Measurements from ENCODE around the gene TCF12. TPM values are rescaled to one million over a fixed set of nuclear protein-coding genes. Genes with fewer than 3 reads are reported as not detected.
A peak's percentile ranks its signal among the peaks of the same experiment; 100 is the strongest.

The TCF12 gene
- polyA plus RNA-seq, 3 donors, result 15.8 to 52.5 (median 27.6) TPM

GRCh38 chr15:57290826-57291225, 372.4 kb downstream of the TCF12 start:
- H3K9me3 Mint-ChIP-seq, result peaks cover 0 to 3% (median 1%) of the 10 kb centered on the region in 7 donors
- no peaks in the 10 kb centered on the region for H3K27me3 ChIP-seq (ENCODE audit: control insufficient read depth in 2 of 2, insufficient read depth in 2 of 2, low read length in 2 of 2)
- peaks cover 2 to 42% of the 10 kb centered on the region in 2 donors for H3K36me3 ChIP-seq (replicated peaks in 1 of 2; ENCODE audit: control insufficient read depth in 1 of 2, insufficient read depth in 2 of 2, low read length in 2 of 2)
- H3K27me3 Mint-ChIP-seq (ENCODE audit: low read depth in 3 of 3), result peaks cover 0 to under 1% (median 0%) of the 10 kb centered on the region in 3 donors
- no CpG with 5 or more reads among the region's 4 CpGs for WGBS (ENCODE audit: insufficient coverage)
- no peak overlapping the region for H3K27ac ChIP-seq (ENCODE audit: low read depth in 1 of 2, low read length in 2 of 2)
- DNase-seq, result no peak
- H3K4me3 ChIP-seq (replicated peaks in 1 of 3; ENCODE audit: low read depth in 2 of 3, low read length in 3 of 3), result no peak overlapping the region
- peak overlapping the region in 1 of 7 donors; percentile 31 for H3K27ac Mint-ChIP-seq
- no peak overlapping the region for H2AFZ ChIP-seq (ENCODE audit: insufficient read depth, low read depth, low read length, poor library complexity, severe bottlenecking)
- H3K36me3 Mint-ChIP-seq, result peaks cover 45 to 48% of the 10 kb centered on the region in 2 donors
- no peak overlapping the region for H3K9ac ChIP-seq (ENCODE audit: insufficient read depth, low read length, poor library complexity, severe bottlenecking)
- no peaks in the 10 kb centered on the region for H4K20me1 ChIP-seq (ENCODE audit: insufficient read depth, low read length)
- no peak overlapping the region for H3K4me2 ChIP-seq (replicated peaks; ENCODE audit: extremely low read depth, low read length, poor library complexity, severe bottlenecking)
- intact Hi-C loops (cut with micrococcal nuclease), result no loop called here
- peaks cover 0 to 10% of the 10 kb centered on the region in 2 donors for H3K4me1 ChIP-seq (ENCODE audit: control insufficient read depth in 1 of 2, insufficient read depth in 2 of 2, low read length in 2 of 2)
- H3K9me3 ChIP-seq (replicated peaks in 1 of 2; ENCODE audit: control insufficient read depth in 1 of 2, insufficient read depth in 1 of 2, low read length in 2 of 2), result no peaks in the 10 kb centered on the region
- no peaks in the 10 kb centered on the region for H3K79me2 ChIP-seq (ENCODE audit: insufficient read depth, low read length)
- H3K4me3 Mint-ChIP-seq, result no peak overlapping the region
- no peak for TF ChIP-seq CTCF (IDR thresholded peaks at IDR 0.05)
- H3K4me1 Mint-ChIP-seq, result peaks cover 22% of the 10 kb centered on the region

DNA sequence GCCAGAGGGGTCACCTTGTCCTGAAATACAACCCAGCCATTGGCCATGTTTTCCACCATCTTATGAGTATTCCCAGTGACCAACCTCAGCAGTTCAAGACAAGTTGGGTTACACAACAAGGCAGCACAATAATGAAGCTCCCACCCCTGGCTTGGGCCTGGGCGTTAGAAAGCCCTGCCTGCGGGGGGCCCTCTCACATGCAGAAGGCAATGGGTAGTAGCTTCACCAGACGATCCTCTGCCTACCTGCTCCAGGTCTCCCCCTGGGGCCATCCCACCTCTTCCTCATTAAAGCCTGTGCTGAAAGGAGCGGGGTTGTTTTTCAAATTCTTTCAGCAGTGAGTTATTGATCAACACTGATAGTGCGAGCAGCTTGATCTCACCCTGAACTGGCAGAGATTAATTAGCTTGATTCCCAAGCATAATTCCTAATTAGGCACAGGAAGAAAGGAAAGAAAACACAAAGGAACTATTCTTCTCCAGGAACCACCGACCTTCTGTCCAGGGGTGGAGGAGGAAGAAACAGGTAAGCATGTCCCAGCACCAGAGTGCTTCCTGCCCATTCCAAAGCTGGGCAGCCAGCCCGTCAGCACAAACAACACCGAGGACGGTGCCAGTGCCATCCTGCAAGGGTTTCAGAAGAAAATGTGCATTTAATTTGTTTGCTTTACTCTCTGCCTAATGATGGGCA, 378.2 kb downstream of the TCF12 start:
- Histone ChIP-seq H3K27me3 (ENCODE audit: control insufficient read depth in 2 of 2, insufficient read depth in 2 of 2, low read length in 2 of 2) (no peaks in the 10 kb centered on the region), H3K79me2 (ENCODE audit: insufficient read depth, low read length) (peaks cover 13% of the 10 kb centered on the region), H3K4me2 (replicated peaks; ENCODE audit: extremely low read depth, low read length, poor library complexity, severe bottlenecking) (no peak overlapping the region), H2AFZ (ENCODE audit: insufficient read depth, low read depth, low read length, poor library complexity, severe bottlenecking) (no peak overlapping the region), H3K36me3 (replicated peaks in 1 of 2; ENCODE audit: control insufficient read depth in 1 of 2, insufficient read depth in 2 of 2, low read length in 2 of 2) (peaks cover 0 to 6% of the 10 kb centered on the region in 2 donors), H3K4me1 (ENCODE audit: control insufficient read depth in 1 of 2, insufficient read depth in 2 of 2, low read length in 2 of 2) (peaks cover 24 to 25% of the 10 kb centered on the region in 2 donors), H4K20me1 (ENCODE audit: insufficient read depth, low read length) (no peaks in the 10 kb centered on the region), H3K9ac (ENCODE audit: insufficient read depth, low read length, poor library complexity, severe bottlenecking) (no peak overlapping the region), H3K9me3 (replicated peaks in 1 of 2; ENCODE audit: control insufficient read depth in 1 of 2, insufficient read depth in 1 of 2, low read length in 2 of 2) (no peaks in the 10 kb centered on the region), H3K27ac (ENCODE audit: low read depth in 1 of 2, low read length in 2 of 2) (no peak overlapping the region), H3K4me3 (replicated peaks in 1 of 3; ENCODE audit: low read depth in 2 of 3, low read length in 3 of 3) (no peak overlapping the region)
- peak overlapping the region in 1 of 7 donors; percentile 56 for H3K27ac Mint-ChIP-seq
- WGBS (ENCODE audit: insufficient coverage), result 91% methylated on average over 5 of the region's 9 CpGs
- H3K4me3 Mint-ChIP-seq, result no peak overlapping the region
- H3K9me3 Mint-ChIP-seq, result peaks cover 0 to 3% (median 0%) of the 10 kb centered on the region in 7 donors
- intact Hi-C loops (cut with micrococcal nuclease), result no loop called here
- H3K4me1 Mint-ChIP-seq, result peaks cover 46% of the 10 kb centered on the region
- TF ChIP-seq CTCF (IDR thresholded peaks at IDR 0.05), result no peak
- H3K27me3 Mint-ChIP-seq (ENCODE audit: low read depth in 3 of 3), result no peaks in the 10 kb centered on the region
- H3K36me3 Mint-ChIP-seq, result peaks cover 7 to 18% of the 10 kb centered on the region in 2 donors
- DNase-seq, result no peak

Data from CD14-positive monocyte (primary cell).